ENCODE results near the gene ROR2.

GRCh38 chr9:91516777-91517176, 433.3 kb downstream of the ROR2 start:
- no peak for TF ChIP-seq CTCF (IDR thresholded peaks at IDR 0.05)
- TF ChIP-seq POLR2A (IDR thresholded peaks at IDR 0.05): no peak

Data from Peyer's patch (tissue), 4 donors.